Measurements from ENCODE around the gene PNISR.

Gene PNISR

GRCh38 chr6:99416226-99416625, 8.9 kb downstream of the PNISR start:
- peaks cover 5% of the 10 kb centered on the region; the same call in 1 of the 2 replicates for H4K20me1 ChIP-seq (ENCODE audit: control insufficient read depth, insufficient read depth, low read depth, low read length)
- TF ChIP-seq CTCF (IDR thresholded peaks at IDR 0.05; ENCODE audit: low read depth, low read length, poor library complexity, severe bottlenecking) (no peak), EZH2phosphoT487 (IDR thresholded peaks at IDR 0.05; ENCODE audit: borderline replicate concordance, low read length) (no peak)
- H3K79me2 ChIP-seq (ENCODE audit: control insufficient read depth, low read length) = peaks cover 99% of the 10 kb centered on the region
- H3K9me2 ChIP-seq (replicated peaks; ENCODE audit: control insufficient read depth, low read length) = no peaks in the 10 kb centered on the region
- H3K36me3 ChIP-seq (ENCODE audit: control insufficient read depth, low read length) = peaks cover 56% of the 10 kb centered on the region
- peaks cover 25% of the 10 kb centered on the region for H3K4me1 ChIP-seq (ENCODE audit: control insufficient read depth, low read length)
- no peaks in the 10 kb centered on the region; the same call in none of the 2 replicates for H3F3A ChIP-seq (ENCODE audit: control insufficient read depth, insufficient read depth)
- H3K4me2 ChIP-seq (ENCODE audit: low read length) = no peak overlapping the region
- H3K9me3 ChIP-seq (ENCODE audit: control insufficient read depth, insufficient read depth, low read length) = no peaks in the 10 kb centered on the region
- H3K4me3 ChIP-seq (ENCODE audit: low read length) = no peak overlapping the region
- H3K27me3 ChIP-seq (ENCODE audit: control insufficient read depth, low read length) = no peaks in the 10 kb centered on the region
- H3K27ac ChIP-seq (ENCODE audit: low read depth, low read length) = no peak overlapping the region

GRCh38 chr6:99415446-99415845, 9.7 kb downstream of the PNISR start:
- Histone ChIP-seq H3K4me2 (ENCODE audit: low read length) (no peak overlapping the region), H3K27me3 (ENCODE audit: control insufficient read depth, low read length) (no peaks in the 10 kb centered on the region), H3K9me2 (replicated peaks; ENCODE audit: control insufficient read depth, low read length) (no peaks in the 10 kb centered on the region), H3K9me3 (ENCODE audit: control insufficient read depth, insufficient read depth, low read length) (no peaks in the 10 kb centered on the region), H3K36me3 (ENCODE audit: control insufficient read depth, low read length) (peaks cover 61% of the 10 kb centered on the region), H3F3A (ENCODE audit: control insufficient read depth, insufficient read depth) (no peaks in the 10 kb centered on the region; the same call in none of the 2 replicates), H3K27ac (ENCODE audit: low read depth, low read length) (no peak overlapping the region), H3K4me3 (ENCODE audit: low read length) (no peak overlapping the region), H3K79me2 (ENCODE audit: control insufficient read depth, low read length) (peaks cover 99% of the 10 kb centered on the region), H4K20me1 (ENCODE audit: control insufficient read depth, insufficient read depth, low read depth, low read length) (peaks cover 12% of the 10 kb centered on the region; the same call in 1 of the 2 replicates), H3K4me1 (ENCODE audit: control insufficient read depth, low read length) (peaks cover 23% of the 10 kb centered on the region)
- TF ChIP-seq EZH2phosphoT487 (IDR thresholded peaks at IDR 0.05; ENCODE audit: borderline replicate concordance, low read length) = no peak
- no peak for TF ChIP-seq CTCF (IDR thresholded peaks at IDR 0.05; ENCODE audit: low read depth, low read length, poor library complexity, severe bottlenecking)

- no peak overlapping the region for H3K4me2 ChIP-seq (ENCODE audit: low read length)
- peaks cover 69% of the 10 kb centered on the region for H3K79me2 ChIP-seq (ENCODE audit: control insufficient read depth, low read length)
- no peaks in the 10 kb centered on the region for H3K27me3 ChIP-seq (ENCODE audit: control insufficient read depth, low read length)
- H3F3A ChIP-seq (ENCODE audit: control insufficient read depth, insufficient read depth) = no peaks in the 10 kb centered on the region; the same call in 1 of the 2 replicates
- no peak overlapping the region for H3K4me3 ChIP-seq (ENCODE audit: low read length)
- H3K27ac ChIP-seq (ENCODE audit: low read depth, low read length) = no peak overlapping the region
- TF ChIP-seq CTCF (IDR thresholded peaks at IDR 0.05; ENCODE audit: low read depth, low read length, poor library complexity, severe bottlenecking) (no peak), EZH2phosphoT487 (IDR thresholded peaks at IDR 0.05; ENCODE audit: borderline replicate concordance, low read length) (no peak)
- no peaks in the 10 kb centered on the region for H3K9me3 ChIP-seq (ENCODE audit: control insufficient read depth, insufficient read depth, low read length)
- H4K20me1 ChIP-seq (ENCODE audit: control insufficient read depth, insufficient read depth, low read depth, low read length) = peaks cover 11% of the 10 kb centered on the region; the same call in 1 of the 2 replicates
- H3K4me1 ChIP-seq (ENCODE audit: control insufficient read depth, low read length) = peaks cover 2% of the 10 kb centered on the region; the same call in 1 of the 2 replicates
- H3K36me3 ChIP-seq (ENCODE audit: control insufficient read depth, low read length) = peaks cover 90% of the 10 kb centered on the region
- H3K9me2 ChIP-seq (replicated peaks; ENCODE audit: control insufficient read depth, low read length) = no peaks in the 10 kb centered on the region
These were observed 13.0 kb downstream of the PNISR start for GRCh38 chr6:99412065-99412464.
